Esophagus (tissue), 2 donors: ENCODE measurements around the gene GPRC5C. TPM values are rescaled to one million over a fixed set of nuclear protein-coding genes. Genes with fewer than 3 reads are reported as not detected.

ENCODE experiments used
- H3K27ac ChIP-seq, 2 donors: one replicate each; pipeline ENCODE4 v1.5.1; 2013; ENCODE audit warnings: low read depth in 2 of 2, mild to moderate bottlenecking in 2 of 2, inconsistent platforms in 1 of 2, low read length in 1 of 2, moderate library complexity in 1 of 2
- H3K27me3 ChIP-seq, 2 donors: one replicate each; pipeline ENCODE4 v1.6.1; 2013; ENCODE audit warnings: low read length in 2 of 2, control low read depth in 1 of 2, mild to moderate bottlenecking in 1 of 2; ENCODE audit not compliant: insufficient read depth in 2 of 2, control insufficient read depth in 1 of 2
- H3K36me3 ChIP-seq, 2 donors: one replicate each; pipeline ENCODE4 v1.6.1; 2013; ENCODE audit warnings: low read length in 1 of 2; ENCODE audit not compliant: control insufficient read depth in 2 of 2, insufficient read depth in 2 of 2
- H3K4me1 ChIP-seq, 2 donors: one replicate each; pipeline ENCODE4 v1.6.1; 2013; ENCODE audit warnings: low read length in 1 of 2; ENCODE audit not compliant: control insufficient read depth in 2 of 2, insufficient read depth in 2 of 2
- H3K4me3 ChIP-seq, 2 donors: one replicate each; pipeline ENCODE4 v1.5.1; 2013; ENCODE audit warnings: low read length in 2 of 2, mild to moderate bottlenecking in 2 of 2, low read depth in 1 of 2, moderate library complexity in 1 of 2
- H3K9me3 ChIP-seq, 2 donors: one replicate each; pipeline ENCODE4 v1.6.1; 2013; ENCODE audit warnings: mild to moderate bottlenecking in 2 of 2, low read depth in 1 of 2, low read length in 1 of 2, moderate library complexity in 1 of 2; ENCODE audit not compliant: control insufficient read depth in 2 of 2, insufficient read depth in 1 of 2
- WGBS, 2 donors: extraction: QIAGEN DNeasy Blood & Tissue Kit; methylation state at CpG; one replicate each; pipeline ENCODE4 v1.1.7; 2013; 5-methylcytosine and 5-hydroxymethylcytosine counted together
- polyA plus RNA-seq, 2 donors: library from polyadenylated mRNA; stranded (reverse); fragments of 200-250 nt; gene quantifications; one replicate each; pipeline ENCODE4 v1.2.3, GENCODE V29; 2013
- donor health status: healthy with polysubstance abuse.
- donor health status: Bipolar disorder and iron deficiency.

Gene GPRC5C
- polyA plus RNA-seq, 2 donors: 6.7 to 8.8 TPM

DNA sequence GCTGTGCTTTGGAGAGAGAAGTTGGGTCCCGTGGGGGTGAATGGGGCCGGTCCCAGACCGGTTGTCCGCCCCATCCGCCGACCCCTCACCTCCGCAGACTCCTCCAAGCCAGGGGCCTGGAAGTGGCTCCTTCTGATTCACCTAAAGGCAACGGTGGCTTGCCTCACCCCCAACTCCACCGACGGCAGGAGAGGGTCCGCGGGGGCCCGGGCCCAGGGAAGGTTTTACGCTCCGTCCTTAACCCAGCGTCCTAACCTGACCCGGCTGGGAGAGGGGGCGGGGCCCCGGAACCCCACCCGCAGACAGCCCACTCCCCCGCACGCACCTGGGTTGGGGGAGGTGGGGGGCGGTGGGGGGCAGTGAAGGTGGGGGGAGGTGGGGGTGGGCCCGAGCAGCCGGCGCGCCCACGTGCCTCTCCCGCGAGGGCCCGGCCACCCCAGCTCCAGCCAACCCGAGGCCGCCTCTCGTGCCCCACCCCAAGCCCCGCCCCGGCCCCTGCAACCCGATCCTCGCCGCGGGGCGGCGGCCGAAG, 21.8 kb downstream of the GPRC5C start:
- Histone ChIP-seq H3K27me3 (no peaks in the 10 kb centered on the region), H3K27ac (peak overlapping the region; percentile 64 to 65), H3K4me1 (peaks cover 15% of the 10 kb centered on the region in 2 donors), H3K9me3 (no peaks in the 10 kb centered on the region), H3K36me3 (no peaks in the 10 kb centered on the region), H3K4me3 (peak overlapping the region in 1 of 2 donors; percentile 36)
- WGBS, 2 donors: 2 to 4% methylated on average over 34 to 42 of the region's 43 CpGs

DNA sequence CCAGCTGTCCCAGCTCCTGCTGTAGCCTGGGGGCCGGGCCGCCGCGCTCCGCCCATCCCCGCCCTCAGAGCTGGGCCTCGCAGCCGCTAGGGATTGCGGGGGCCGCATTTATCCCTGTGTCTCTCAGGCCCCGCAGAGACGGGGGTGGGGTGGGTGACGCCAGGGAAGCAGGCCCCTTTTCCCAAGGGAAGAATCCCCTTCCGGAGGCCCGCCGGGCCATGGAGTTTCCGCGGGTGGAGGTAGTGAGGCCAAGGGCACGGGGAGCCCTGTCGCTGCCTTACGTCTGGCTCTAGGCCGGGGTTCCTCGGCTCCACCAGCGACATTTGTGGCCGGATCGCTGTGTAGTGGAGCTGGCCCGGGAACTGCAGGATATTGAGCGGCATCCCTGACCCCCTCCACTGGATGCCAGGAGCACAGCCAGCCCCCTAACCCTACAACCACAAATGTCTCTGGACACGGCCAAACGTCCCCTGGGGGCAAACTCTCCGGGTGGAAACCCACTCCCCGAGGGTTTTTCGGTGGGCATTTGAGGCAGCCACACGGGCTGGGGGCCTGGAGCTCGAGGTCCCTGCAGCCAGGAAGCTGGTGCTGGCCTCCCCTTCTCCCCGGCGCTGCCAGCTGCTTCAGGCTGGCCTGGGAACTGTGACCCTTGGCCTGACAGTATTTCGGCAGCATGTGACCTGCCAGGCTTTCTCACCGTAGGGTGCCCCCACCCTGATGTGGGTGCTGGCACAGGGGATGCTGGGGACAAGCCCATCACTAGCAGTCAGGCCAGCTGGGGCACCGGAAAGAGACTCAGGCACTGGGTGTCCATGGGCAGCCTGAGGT, 22.5 kb downstream of the GPRC5C start:
- H3K27me3 ChIP-seq: no peaks in the 10 kb centered on the region
- H3K9me3 ChIP-seq: no peaks in the 10 kb centered on the region
- H3K27ac ChIP-seq: peak overlapping the region; percentile 64 to 74
- H3K36me3 ChIP-seq: no peaks in the 10 kb centered on the region
- H3K4me3 ChIP-seq: peak overlapping the region; percentile 20 to 34
- 12% methylated on average over 37 to 40 of the region's 40 CpGs for WGBS, 2 donors
- peaks cover 15% of the 10 kb centered on the region in 2 donors for H3K4me1 ChIP-seq

DNA sequence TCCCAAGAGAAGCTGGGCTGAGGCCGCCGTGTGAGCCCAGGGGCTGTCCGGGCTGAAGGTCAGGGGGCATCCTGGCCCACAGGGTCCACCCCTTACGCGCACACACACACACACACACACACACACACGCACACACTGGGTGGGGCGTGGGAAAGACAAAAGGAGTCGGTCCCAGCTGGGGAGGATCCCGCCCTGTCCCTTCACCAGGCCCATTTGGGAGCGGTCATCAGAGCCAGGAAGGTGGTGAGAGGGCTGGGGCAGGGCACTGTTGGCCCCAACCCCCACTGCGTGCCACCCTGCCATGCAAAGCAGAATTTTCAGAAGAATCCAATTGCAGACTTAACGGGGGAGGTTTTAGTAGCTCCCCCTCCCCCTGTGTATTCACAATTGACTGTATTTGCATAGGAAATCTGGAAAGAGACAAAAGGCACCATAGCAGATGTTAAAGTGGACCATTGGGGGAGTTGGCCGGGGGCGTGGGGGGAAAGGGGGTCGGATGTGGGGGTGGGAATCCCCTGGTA, 23.2 kb downstream of the GPRC5C start:
- peaks cover 15% of the 10 kb centered on the region in 2 donors for H3K4me1 ChIP-seq
- peak overlapping the region in 1 of 2 donors; percentile 74 for H3K27ac ChIP-seq
- WGBS, 2 donors: 55 to 59% methylated on average over 14 to 15 of the region's 15 CpGs
- no peaks in the 10 kb centered on the region for H3K9me3 ChIP-seq
- no peaks in the 10 kb centered on the region for H3K27me3 ChIP-seq
- H3K36me3 ChIP-seq: no peaks in the 10 kb centered on the region
- no peak overlapping the region for H3K4me3 ChIP-seq

DNA sequence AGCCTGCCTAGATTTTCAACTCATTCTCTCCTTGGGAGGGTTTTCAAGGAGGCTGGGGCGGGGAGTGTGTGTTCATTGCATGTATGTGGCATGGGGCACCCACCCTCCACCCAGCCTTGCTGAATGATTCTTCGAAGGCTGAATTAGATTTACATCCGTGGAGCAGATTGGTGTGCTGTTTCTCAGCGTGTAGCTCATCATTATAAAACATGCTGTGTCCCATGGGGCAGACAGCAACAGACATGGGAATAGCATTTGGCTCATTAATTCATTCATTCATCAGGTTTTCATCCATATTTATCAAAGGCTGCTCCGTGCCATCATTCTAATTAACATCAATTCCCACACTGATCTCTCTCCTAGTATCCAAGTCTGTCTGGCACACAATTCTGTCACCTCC, 23.9 kb downstream of the GPRC5C start:
- peaks cover 15% of the 10 kb centered on the region in 2 donors for H3K4me1 ChIP-seq
- no peak overlapping the region for H3K4me3 ChIP-seq
- no peaks in the 10 kb centered on the region for H3K27me3 ChIP-seq
- WGBS, 2 donors: 88 to 94% methylated on average over 5 of the region's 5 CpGs
- H3K36me3 ChIP-seq: no peaks in the 10 kb centered on the region
- no peaks in the 10 kb centered on the region for H3K9me3 ChIP-seq
- no peak overlapping the region for H3K27ac ChIP-seq

DNA sequence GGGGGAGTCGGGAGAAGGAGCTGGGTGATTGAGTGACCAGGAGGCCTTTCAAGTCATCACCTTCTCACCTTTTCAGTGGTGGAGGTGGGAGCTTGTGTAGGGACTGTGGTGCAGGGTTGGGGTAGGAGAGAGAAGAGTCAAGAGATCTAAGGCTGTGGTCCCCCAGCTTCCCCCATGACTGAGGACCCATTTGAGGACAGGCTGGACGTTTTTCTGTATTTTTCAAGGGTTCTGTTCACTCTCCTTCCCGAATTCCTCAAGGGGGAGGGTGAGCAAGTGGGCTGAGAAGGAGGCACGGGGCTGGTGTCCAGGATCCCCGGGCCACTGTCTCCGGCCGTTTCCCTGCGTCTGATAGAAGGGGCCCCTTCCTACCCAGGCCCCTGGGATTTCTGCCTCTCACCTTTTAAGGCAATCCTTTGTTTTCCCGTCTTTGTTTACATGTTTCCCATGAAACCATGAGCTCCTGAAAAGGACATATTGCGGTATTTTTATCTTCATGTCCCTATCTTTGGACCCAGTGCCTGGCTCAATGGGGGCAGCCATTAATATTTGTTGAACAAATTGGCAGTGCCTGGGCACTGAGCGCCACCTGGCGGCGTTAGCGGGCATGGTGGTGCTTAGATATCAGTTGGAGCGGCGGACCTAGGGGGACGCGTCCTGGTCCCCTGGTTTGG, 25.4 kb downstream of the GPRC5C start:
- no peaks in the 10 kb centered on the region for H3K27me3 ChIP-seq
- H3K4me1 ChIP-seq: peaks cover 15% of the 10 kb centered on the region in 2 donors
- H3K36me3 ChIP-seq: no peaks in the 10 kb centered on the region
- H3K4me3 ChIP-seq: no peak overlapping the region
- no peaks in the 10 kb centered on the region for H3K9me3 ChIP-seq
- 19 to 22% methylated on average over 18 of the region's 18 CpGs for WGBS, 2 donors
- no peak overlapping the region for H3K27ac ChIP-seq

DNA sequence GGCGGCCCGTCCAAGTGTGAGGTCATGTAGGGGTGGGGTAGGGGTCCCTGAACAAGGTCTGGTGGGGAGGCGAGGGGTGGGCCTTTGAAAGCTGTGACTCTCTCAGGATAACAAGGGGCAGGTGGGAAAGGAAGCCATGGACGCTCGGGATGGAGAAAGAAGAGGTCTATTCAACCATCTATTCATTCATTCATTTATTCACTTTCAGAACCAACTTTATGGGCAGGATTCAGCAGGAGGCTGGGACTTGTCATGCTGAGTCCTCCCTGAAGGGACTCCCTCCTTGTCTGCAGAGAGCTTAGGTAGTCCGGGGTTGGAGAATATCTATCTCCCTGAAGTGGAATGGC, 25.9 kb downstream of the GPRC5C start:
- no peaks in the 10 kb centered on the region for H3K36me3 ChIP-seq
- H3K9me3 ChIP-seq: no peaks in the 10 kb centered on the region
- 34 to 35% methylated on average over 6 of the region's 6 CpGs for WGBS, 2 donors
- no peak overlapping the region for H3K27ac ChIP-seq
- H3K4me3 ChIP-seq: no peak overlapping the region
- no peaks in the 10 kb centered on the region for H3K27me3 ChIP-seq
- H3K4me1 ChIP-seq: peaks cover 15% of the 10 kb centered on the region in 2 donors

DNA sequence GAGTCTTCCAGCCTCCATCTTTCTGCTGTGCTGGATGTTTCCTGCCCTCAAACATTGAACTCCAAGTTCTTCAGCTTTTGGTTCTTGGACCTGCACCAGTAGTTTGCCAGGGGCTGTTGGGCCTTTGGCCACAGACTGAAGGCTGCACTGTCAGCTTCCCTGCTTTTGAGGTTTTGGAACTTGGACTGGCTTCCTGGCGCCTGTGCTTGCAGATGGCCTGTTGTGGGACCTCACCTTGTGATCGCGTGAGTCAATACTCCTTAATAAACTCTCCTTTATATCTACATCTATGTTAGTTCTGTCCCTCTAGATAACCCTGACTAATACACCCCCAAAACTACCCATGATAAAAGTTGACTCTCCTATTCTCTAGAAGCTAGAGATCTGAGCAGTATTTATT, 26.9 kb downstream of the GPRC5C start:
- Histone ChIP-seq H3K4me1 (peaks cover 7 to 9% of the 10 kb centered on the region in 2 donors), H3K27me3 (no peaks in the 10 kb centered on the region), H3K36me3 (no peaks in the 10 kb centered on the region), H3K9me3 (no peaks in the 10 kb centered on the region), H3K4me3 (no peak overlapping the region), H3K27ac (no peak overlapping the region)
- WGBS, 2 donors: 41 to 53% methylated on average over 3 of the region's 3 CpGs

DNA sequence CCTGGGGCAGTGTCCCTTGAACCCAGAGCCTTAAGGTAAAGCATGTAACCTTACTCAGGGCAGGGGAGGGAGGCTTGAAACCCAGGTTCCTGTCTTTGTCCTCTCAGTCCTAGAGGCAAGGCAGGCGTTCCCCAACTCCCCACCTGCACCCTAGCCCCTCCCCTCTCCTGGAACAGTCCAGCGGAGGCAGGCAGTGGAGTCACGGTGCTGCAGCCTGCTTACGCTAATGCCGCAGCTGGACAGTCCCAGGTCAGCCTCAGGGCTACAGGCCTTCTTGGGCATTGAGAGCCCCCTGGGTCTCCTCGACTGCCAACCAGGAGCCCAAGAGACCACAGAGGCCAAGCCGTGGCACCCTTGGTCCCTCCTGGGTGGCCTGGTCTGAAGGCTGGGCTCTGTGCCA, 27.7 kb downstream of the GPRC5C start:
- Histone ChIP-seq H3K4me3 (no peak overlapping the region), H3K36me3 (no peaks in the 10 kb centered on the region), H3K27ac (no peak overlapping the region), H3K27me3 (no peaks in the 10 kb centered on the region), H3K4me1 (peaks cover 2 to 4% of the 10 kb centered on the region in 2 donors), H3K9me3 (no peaks in the 10 kb centered on the region)
- WGBS, 2 donors: 76 to 80% methylated on average over 7 of the region's 7 CpGs

DNA sequence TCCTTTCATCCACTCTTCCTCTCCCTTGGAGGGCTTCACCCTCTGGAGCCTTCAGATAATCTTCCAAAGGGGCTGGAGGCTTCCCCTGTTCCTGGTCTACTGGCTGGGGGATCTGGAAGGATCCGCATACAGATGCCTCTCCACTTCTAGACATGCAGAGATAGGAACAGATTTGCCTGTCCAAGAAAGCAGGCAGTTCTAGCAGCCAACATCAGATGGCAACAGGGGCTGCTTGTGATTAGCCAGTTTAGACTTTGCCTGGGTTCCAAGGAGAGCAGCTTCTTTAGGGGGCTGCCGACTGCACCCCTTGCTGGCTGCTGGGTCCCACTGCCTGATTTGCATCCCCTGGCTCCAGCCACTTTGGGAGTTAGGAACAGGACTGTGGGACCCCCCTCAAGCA, 28.4 kb downstream of the GPRC5C start:
- Histone ChIP-seq H3K36me3 (no peaks in the 10 kb centered on the region), H3K9me3 (no peaks in the 10 kb centered on the region), H3K27me3 (no peaks in the 10 kb centered on the region), H3K27ac (no peak overlapping the region), H3K4me1 (no peaks in the 10 kb centered on the region), H3K4me3 (no peak overlapping the region)
- 75 to 82% methylated on average over 2 of the region's 2 CpGs for WGBS, 2 donors
